NCI-H2107 treated with DMSO at 0.1 percent for 48 hours (cell line): ENCODE data around the gene GNB5.
"Not testable (repeated sequence)": the region's sequence is repeated elsewhere in the genome, so short reads cannot be mapped to it uniquely, and the experiment has no call there.

Experiments used
- DNase-seq: peaks from one replicate; lab custom pipeline; 2025; ENCODE audit not compliant: unreplicated experiment; lab: John Stamatoyannopoulos, UW

GNB5 gene

DNA sequence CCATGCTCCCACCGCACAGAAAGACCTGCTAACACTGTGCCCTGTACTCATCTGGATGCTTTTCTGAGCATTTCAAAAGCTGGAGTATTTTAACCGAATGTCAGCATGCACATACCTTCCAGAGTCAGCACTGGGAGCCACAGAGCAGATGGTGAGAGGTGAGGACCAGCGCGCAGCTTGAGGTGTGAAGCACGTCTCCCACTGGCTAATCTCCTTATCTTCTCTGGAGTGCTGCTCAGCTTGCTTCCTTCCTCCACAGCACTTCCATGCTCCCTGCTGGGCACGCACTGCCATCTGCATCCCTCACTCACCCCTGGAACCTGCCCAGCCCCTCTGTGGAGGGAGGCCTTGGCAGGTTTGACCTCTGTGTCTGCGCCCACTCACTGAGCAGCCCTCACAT, at the start of gene GNB5:
GNB5 (minus strand) TSS at position 186 of the 400 bp plus-strand sequence. CDS start 6,716 bp downstream, outside the sequence.
- DNase-seq: no peak

DNA sequence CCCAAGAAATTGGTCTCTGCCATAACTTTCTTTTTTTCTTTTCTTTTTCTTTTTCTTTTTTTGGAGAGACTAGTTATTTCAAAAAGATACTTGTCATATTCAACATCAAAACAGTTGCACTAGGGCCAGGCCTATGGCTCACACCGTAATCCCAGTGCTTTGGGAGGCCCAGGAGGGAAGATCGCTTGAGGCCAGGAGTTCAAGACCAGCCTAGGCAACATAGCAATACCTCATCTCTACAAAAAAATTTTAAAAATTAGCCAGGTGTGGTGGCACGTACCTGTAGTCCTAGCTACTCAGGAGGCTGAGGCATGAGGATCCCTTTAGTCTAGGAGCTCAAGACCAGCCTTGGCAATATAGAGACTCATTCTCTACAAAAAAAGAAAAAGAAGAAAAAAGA, 49.0 kb upstream of the GNB5 start:
- no peak for DNase-seq

DNA sequence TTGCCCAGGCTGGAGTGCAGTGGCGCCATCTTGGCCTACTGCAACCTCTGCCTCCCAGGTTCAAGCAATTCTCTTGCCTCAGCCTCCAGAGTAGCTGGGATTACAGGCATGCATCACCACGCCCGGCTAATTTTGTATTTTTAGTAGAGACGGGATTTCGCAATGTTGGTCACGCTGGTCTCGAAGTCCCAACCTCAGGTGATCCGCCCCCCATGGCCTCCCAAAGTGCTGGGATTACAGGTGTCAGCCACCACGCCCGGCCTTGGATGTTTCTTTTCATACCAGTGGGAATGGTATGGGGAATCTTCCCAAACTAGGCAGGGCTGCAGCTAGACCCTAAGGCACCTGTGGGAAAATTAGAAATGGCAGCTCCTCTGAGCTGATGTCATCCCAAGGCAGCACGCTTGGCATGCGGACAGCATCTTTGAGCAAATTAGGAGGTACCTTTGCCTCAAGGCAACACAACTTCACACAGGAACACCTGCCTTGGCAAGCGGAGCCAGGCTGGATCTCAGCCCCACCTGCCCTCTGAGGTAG, 47.9 kb upstream of the GNB5 start:
- DNase-seq: not testable (repeated sequence)

DNA sequence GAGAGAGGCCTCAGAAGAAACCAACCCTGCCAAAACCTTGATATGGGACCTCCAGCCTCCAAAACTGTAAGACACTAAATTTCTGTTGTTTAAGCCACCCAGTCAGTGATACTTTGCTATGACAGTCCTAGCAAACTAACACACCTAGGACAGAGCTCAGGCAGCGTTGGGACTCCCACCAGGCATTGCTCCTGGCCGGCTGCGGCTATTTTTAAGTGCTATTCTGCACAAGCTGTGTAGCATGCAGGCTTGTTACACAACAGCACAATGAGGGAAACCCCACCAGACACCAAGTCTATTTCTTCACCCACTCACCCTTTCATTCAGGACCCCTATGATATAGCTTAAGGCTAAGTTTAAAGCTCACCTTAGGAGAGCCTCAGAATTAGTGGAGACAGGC, 47.0 kb upstream of the GNB5 start:
- no peak for DNase-seq

DNA sequence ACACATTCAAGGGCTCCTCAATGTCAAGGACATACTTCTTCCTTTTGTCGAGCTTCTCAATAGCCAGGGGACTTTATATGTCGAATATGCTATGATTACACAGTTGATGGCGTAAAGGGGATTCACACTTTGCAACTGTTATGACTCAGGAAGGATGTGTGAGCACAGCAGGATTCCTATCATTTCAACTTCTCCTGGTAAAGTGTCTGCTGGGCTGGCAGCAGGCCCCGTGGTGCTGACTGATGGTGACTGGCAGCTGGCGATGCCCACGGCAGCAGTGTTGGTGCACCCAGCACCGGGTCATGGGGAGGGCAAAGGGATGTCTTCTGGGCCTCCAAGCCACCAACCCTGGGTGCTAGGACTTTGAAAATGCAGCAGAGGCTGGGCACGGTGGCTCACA, 44.8 kb upstream of the GNB5 start:
- DNase-seq: no peak

DNA sequence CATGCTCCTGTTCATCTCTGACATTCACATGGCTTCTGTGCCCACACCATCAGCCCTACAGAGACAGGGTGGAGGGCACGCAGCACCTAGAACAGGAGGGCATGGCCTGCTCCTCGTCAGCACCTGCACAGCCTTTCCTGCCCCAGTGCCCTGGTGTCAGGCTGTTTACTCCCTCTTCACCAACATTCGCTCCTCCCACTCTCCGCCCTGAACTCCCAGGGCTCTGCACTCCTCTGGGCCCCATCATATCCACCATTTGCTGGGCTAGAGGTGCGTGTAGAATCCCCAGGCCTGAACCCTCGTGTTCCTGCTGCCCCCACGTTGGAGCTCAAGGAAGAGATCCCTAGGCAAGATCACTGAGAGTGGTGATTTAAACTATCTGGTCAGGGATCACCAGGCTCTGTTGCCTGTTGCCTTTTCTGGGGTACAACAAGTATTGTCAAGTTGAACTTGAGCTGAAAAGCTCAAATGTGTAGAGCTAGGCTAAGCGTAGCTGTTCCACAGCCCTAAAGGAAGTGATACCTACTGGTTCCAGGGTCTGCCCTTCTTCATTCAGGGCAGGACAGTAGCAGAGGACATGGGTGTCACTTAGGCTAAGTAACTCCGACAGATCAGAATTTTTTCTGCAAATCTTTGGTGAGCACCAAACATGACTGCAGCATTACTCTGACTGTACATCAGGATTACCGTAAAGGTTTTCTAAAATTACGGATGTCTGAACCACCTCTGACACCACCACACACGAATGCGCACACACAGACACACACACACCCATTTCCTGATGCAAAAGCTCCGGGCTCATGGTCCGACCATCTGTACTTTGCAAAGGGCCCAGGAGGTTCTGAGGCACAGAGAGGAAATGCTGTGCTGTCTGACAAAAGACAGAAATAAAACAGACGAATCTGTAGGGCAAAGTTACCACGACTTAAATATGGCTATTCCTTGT, 43.7 kb upstream of the GNB5 start:
- DNase-seq: no peak

DNA sequence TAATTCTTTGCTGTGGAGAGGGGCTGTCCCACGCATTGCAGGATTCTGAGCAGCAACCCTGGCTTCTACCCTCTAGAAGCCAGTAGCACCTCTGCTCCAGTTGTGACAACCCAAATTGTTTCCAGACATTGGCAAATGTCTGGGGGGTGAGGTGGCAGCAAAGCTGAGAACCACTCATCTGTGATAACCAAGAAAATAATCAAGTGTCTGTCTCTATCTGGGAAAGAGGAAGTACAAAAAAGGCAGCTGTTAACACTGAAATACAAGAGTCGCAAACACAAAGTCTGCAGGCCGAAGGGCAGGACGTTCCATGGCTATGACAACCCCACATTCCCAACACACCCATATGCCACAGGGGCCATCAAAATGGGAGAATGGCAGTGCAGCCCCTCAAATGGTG, 42.2 kb upstream of the GNB5 start:
- DNase-seq: no peak

DNA sequence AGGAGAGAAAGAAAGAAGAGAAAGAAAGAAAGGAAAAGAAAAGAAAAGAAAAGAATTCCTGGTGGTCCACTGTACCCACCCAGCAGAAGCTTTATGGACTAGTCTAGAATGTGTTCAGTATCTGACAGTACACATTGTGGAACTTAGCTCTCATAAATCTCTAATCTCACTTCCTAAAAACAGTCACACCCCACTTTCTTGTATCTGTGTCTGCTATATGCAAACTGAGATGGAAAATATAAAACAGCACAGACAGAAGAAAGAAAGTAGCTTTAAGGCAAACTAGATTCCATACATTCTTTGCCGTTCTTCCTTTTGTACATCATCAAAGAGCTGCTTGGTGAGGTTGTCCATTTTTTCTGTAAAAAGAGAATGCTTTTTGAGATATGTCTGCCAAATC, 41.1 kb upstream of the GNB5 start:
- no peak for DNase-seq

DNA sequence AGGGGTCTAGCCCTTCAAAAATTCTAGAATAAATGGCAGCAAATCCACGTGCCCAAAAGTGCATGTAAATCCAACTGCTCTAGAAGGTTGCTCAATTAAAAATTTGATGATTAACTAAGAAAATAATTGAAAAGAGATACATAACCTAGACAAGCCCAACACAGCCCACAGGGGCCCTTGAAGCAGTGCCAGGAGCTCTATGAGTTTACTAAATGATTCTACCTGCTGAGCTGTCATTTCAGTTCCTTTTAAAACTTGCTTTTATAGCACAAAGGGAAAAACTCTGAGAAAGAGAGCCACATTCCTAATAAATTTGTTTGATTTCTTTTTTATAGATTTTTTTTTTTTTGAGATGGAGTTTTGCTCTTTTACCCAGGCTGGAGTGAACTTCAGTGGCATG, 38.9 kb upstream of the GNB5 start:
- DNase-seq: no peak

DNA sequence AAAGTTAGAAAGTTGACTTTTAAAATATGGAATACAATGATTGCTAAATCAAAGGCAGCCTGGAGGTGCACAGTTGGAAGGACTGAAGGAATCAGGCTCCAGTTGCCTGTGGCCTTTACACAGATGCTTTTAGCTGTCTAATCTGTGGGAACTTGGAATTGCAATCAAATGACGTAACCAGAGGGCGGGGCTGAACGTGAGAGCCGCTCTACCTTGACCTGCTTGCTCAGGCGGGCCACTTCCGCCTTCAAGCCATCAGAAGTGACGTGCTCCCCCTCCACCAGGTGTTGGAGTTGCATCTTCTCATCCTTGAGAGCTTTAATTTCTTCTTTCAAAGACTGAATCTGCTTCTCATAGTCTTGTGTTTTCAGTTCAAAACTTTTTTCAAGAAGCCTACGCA, 37.7 kb upstream of the GNB5 start:
- DNase-seq: peak; percentile 23

DNA sequence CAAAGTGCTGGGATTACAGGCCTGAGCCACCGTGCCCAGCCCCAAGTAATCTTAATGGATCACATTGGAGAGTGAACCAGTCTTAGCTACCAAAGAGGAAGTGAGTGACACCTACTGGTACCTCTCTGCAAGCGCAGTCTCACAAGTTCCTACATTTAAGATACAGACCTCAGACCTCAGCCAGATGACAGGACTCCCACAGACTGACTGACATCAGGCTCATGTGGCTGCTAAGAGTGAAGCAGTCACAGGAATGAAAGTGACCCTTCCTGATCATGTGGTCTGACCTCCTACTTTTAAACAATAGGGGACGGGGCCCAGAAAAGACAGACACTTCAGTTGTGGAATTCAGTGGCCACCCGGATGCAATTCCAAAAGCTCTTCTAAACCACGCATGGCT, 36.3 kb upstream of the GNB5 start:
- DNase-seq: peak; percentile 7

DNA sequence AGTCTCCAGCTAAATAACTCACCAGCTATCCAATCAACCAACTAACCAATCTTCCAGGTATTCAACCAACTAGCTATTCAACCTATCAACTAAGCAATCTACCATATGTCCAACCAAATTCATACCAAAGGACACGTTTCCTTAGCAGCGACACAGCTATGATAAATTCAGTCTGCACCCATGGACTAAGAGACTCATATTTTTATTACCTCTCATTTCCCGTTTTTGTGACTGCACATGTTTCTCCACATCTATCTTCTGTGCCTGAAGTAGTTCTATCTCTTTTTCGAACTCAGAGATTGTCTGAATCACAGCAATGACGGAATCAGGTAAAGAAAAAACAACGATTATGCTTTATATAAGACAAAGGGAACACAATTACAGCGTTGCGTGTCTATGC, 34.0 kb upstream of the GNB5 start:
- no peak for DNase-seq

DNA sequence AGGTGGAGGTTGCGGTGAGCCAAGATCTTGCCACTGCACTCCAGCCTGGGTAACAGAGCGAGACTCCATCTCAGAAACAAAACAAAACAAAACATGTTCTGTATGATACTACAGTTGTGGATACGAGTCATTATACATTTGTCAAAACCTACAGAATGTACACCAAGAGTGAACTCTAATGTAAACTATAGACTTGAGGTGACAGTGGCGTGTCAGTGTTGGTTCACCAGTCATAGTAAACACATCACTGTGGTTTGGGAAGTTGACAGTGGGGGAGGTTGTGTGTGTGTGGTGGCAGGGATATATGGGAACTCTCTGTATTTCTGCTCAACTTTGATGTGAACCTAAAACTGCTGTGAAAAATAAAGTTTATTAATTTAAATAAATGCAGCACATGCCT, 33.0 kb upstream of the GNB5 start:
- DNase-seq: no peak

DNA sequence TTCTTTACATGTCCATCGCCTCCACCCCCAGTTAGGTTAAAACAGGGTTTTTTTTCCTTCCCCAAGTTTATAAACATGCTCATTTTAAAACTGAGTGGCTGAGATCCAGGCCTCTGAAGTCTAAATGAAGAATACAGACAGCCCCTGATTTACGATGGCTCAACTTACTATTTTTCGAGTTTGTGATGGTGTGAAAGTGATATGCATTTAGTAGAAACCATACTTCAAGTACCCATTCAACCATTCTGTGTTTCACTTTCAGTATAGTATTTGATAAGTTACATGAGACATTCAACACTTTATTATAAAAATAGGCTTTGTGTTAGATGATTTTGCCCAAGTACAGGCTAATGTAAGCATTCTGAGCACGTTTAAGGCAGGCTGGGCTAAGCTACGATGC, 30.5 kb upstream of the GNB5 start:
- DNase-seq: no peak

DNA sequence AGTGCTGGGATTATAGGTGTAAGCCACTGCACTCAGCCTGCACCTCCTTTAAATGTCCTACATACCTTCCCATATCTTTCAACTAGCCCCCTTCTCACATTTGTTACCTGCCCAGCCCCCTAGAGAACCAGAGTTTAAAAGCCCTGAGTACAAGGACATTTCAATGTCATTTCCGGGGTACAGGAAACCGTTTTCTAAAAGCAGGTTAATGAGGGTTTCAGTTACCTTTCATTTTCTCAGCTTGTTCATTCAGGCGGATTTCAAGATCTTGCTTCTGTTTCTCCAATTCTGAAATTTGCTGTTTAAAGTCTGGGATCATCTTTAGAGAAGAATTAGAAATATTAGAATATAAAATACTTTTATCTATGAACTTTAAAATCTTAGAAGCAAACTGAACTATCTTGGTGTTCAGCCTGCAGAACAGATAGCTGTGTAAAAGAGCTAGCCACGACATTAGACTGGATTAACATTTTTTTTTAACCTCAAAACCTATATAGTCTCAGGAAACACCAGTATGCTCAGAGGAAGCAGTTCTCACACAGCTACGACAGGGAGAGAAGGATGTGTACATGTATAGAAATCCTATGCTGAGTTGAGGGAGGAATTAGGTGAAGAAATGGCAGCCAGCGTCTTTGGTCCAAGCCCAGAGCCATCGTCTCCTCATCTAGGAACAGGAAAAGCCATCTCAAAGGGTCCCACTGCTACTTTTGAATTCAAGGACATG, 29.9 kb upstream of the GNB5 start:
- no peak for DNase-seq

DNA sequence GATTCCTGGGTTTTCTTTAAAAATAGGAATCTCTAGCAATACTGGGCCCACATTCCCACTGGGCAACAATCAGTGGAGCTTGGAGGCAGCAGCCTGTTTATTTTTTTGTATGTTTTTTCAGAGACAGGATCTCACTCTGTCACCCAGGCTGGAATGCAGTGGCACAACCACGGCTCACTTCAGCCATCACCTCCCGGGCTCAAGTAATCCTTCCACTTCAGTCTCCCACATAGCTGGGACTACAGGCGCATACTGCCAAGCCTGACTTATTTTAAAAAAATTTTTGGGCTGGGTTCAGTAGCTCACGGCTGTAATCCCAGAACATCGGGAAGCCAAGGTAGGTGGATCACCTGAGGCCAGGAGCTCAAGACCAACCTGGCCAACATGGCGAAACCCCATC, 29.1 kb upstream of the GNB5 start:
- DNase-seq: no peak

DNA sequence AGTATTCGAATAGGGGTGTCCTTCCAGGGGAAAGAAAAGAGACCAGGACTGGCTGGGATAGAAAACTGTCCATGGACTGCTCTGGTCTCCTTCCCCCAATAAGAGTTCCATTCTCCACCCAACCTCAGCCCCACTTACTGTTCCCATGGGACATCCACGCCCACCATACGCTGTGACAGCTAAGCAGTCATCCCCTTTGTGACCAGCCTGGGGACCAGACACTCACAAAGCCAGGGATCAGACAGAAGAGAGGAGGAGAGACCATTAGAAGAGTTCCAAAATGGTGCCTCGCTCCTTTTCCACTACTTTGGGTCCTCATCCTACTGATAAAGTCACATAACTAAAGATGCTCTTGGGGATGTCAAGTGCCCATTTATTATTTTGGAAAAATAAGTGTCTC, 27.6 kb upstream of the GNB5 start:
- DNase-seq: no peak

DNA sequence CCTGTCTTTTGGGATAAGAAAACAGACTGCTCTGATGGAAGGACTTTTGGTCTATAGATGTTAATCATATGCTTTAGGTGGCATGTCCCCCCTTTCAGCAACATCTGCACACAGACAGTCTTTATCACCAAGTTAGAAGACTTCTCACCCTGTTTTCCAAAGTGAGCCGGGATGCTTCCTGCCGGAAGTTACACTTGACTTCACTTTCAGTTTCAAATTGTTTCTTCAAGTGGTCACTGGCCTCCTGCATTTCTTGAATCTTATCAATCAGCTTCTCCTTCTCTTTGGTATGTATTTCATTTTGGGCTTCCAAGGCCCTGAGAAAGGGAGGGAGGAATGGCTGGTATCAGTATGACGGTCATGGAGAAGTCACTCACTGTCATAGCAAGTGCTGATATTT, 27.2 kb upstream of the GNB5 start:
- no peak for DNase-seq

DNA sequence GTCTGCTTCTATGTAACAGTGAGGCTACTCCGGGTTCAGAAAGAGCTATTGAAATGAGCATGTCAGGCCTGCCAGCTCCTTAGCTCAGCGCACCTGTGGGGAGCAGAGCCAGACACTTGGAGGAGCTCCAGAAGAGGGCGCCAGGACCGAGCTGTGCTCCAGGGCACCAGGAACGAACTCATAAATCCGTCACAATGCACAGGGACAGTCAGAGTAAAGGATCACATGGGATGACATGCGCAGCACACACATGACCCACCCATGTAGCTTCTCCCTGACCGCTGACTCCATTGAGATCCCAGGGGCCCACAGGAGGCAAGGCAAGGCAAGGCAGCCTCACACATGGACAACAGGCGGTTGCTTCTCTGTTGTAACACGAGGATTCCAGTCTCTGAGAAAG, 26.0 kb upstream of the GNB5 start:
- no peak for DNase-seq

DNA sequence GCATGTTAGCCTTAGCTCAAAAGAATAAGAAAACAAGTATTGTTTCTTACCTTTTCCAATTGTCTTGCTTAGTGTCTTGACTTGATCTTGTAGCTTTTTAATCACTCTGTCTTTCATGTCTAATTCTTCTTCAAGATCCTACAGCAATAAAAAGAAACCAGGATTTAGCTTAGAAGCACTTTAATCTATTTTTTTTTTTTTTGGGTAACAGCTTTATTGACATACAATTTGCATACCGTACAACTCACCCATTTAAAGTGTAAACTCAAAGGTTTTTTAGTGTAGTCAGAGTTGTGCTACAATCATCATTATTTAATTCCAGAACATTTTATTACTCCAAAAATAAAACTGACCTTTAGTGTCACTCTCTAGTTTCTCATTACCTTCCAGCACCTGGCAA, 23.4 kb upstream of the GNB5 start:
- DNase-seq: no peak

DNA sequence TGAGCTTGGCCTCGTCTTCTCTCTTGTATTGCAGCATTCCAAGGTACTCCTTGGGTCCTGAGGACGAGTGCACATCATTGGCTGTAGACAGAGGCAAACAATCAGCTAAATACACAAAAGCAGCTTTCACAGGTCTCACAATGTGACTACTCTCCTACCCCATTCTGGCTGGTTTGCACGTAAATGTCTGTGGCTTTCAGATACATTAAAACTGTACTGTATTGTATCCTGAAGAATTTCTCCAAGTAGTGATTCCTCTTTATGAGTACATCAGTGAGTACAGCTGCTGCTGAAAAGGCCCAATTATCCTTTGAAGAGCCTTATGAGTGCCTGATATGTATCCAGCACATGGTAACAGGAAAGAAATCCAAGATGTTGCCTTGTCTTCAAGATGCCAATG, 22.0 kb upstream of the GNB5 start:
- DNase-seq: no peak

DNA sequence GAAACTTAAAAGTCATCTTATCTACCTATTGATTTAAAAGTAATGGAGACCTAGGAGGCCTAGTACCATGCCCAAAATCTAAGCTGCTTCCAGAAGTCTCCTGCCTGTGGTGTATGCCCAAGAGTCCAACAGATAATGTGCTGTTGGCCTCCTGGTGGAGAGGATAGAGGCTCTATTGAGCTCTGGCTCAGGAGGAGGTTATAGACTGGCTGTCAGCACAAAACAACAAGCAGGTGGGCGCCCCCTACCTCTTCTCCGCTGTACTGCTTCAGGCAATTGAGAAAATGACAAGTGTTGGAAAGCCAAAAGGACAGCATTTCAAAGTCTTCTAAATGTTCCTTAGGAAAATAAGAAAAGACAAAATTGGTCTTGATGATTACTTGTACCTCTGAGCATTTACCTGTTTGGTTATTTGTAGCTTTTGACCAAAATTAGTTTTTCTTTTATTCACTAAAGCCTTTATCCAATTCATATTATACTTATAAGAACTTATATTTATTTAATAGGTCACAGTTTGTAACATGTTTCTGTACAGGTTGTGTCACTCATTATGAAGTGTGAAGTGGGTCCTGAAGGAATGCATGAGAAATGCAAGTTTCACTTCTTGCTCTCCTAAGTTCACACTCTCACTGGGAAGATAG, 17.2 kb upstream of the GNB5 start:
- DNase-seq: peak; percentile 4
